GM19193 (cell line): ENCODE data around the gene PGM2.

ENCODE experiments used
- POLR2A ChIP-seq: IDR thresholded peaks from 4 replicates; pipeline ENCODE4 v1.6.1; 2011; ENCODE audit not compliant: insufficient read depth, insufficient read length; ENCODE audit errors: extremely low read depth

Gene PGM2

GRCh38 chr4:37844204-37844603 is 17.7 kb downstream of the PGM2 start:
- no peak for TF ChIP-seq POLR2A

- TF ChIP-seq POLR2A, result no peak
Observed at GRCh38 chr4:37845201-37845600, 18.7 kb downstream of the PGM2 start.

DNA sequence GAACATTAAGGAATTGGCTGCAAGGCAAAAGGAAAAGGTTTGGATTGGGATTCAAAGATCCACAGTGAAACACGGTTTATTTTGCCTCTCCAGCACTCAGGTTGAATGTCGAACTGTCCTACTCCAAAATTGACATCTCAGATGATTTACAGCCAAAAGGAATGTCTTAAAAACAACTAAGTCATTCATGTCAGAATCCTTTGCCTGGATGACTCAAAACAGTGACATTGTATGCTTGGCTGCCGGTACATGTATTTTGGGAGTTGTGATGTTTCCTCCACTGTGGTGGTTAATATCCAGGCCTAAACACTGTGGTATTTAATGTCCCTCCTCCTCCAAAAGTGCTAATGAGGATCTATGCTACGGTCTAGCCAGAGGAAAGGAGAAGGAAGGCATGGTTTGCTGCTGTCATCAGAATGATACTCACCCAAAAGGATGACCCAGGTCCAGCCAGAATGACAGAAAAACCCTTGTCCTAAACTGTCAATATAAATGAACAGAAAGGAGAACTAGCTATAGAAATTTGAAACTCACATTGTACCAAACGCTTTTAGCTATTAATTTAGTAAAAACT is 20.9 kb downstream of the PGM2 start:
- TF ChIP-seq POLR2A, result no peak

- TF ChIP-seq POLR2A, result no peak
Observed at GRCh38 chr4:37852376-37852775, 25.9 kb downstream of the PGM2 start.

GRCh38 chr4:37858112-37858511 is 31.6 kb downstream of the PGM2 start:
- no peak for TF ChIP-seq POLR2A

DNA sequence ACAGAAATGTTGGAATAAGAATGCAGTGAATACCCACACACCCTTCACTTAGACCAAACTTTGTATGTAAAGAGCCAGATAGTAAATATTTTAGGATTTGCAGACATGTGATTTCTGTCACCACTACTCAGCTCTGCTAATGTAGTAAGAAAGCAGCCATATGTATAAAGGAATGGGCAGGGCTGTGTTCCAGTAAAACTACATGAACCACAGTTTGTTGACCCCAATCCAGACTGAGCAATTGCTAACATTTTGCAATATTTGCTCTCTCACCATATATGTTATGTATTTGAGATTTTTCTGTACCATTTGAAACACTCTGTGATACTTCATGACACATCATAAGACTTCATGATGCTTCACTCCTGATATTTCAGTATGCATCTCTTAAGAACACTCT is 32.4 kb downstream of the PGM2 start:
- TF ChIP-seq POLR2A, result no peak

GRCh38 chr4:37860266-37860665 is 33.8 kb downstream of the PGM2 start:
- no peak for TF ChIP-seq POLR2A

GRCh38 chr4:37862961-37863360 is 36.5 kb downstream of the PGM2 start:
- TF ChIP-seq POLR2A, result no peak

DNA sequence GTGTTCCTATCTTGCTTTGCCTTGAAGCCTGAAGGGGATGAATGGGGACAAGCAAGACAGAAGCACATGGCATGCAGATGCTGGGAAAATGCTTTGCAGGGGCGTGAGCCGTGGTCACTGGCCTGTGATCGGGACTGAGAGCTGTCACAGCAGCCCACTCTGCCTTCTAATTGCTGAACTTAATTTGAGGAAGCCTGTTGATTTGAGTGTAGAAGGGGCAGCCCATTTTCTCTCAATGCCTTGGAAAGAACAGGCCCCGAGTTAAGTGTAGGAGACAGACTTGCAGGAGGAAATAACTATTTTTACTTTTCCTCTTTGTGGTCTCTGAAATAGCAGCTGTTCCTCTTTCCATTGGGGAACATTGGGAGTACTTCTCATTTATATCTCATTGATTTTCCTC is 38.3 kb downstream of the PGM2 start:
- no peak for TF ChIP-seq POLR2A

DNA sequence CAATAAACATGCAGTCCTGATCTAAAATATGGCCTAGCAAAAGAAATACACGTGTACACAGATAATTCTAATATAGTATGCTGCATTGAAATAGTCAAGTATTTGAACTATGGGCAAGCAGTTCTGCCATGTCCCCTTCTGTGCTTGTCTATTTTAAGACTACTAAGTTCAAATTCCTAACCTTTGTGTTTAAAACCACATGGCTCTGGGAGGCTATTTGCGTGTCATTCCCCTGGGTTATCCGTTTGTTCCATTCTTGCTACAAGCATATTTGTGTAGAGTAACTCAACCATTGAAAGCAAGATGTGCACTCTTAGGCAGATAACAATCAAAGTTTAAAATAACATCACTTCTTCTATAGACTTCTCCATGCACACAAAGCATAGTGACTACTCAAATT is 39.0 kb downstream of the PGM2 start:
- no peak for TF ChIP-seq POLR2A

DNA sequence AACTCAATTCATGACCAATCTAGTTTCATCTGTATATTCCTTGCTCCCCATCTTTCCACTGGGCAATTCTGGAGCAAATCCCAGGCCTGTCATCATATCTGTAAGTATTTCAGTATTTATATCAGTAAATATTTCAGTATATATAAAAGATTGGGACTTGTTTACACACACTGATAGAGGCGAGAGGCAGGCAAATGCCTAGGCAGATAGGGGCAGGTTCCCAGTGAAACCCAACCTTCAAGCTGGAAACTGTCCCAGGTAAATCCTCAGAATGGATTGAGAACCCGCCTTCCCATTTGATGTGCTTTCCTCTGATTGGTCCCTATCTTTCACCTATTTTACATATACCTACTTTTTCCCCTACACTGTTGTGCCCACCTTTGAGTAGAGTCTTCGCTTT is 40.6 kb downstream of the PGM2 start:
- TF ChIP-seq POLR2A, result no peak

DNA sequence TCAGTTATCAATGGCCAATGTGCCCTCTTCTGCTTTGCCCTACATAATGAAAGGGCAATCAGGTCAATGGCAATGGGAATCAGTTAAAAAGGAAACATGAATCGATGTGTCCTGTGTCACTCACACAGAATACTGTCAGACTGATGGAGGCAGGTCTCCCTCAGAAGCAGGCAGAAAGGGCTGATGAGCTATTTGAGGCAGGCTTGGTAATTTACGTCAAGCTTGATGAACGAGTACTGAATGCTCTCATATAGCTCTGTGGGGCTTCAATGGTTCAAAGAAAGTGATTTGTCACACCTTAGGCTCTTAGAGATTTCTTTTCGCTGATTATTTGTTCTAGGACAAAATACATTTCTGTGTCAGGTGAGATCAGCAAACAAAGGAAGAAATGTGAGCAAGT is 41.8 kb downstream of the PGM2 start:
- TF ChIP-seq POLR2A, result no peak

- no peak for TF ChIP-seq POLR2A
Observed at GRCh38 chr4:37872310-37872988, 46.0 kb downstream of the PGM2 start.

DNA sequence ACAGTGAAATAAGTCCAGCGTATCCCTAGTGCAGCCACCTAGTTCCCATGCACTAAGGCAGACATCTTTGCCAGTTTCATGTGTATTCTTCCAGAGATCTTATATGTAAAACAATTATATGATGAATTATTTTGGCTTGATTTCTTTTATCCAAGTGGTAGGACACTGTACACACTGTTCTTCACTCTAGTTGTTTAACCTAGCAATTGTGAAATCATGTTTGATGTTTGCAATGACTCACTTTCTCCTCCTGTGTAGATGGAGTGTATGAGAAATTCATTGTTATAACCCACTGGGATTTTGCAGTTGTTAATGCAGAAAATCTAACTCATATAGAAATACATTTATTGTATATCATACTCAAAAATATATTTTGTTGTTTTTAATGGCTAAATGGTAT is 46.9 kb downstream of the PGM2 start:
- TF ChIP-seq POLR2A, result no peak

- no peak for TF ChIP-seq POLR2A
Observed at GRCh38 chr4:37876156-37876555, 49.7 kb downstream of the PGM2 start.

DNA sequence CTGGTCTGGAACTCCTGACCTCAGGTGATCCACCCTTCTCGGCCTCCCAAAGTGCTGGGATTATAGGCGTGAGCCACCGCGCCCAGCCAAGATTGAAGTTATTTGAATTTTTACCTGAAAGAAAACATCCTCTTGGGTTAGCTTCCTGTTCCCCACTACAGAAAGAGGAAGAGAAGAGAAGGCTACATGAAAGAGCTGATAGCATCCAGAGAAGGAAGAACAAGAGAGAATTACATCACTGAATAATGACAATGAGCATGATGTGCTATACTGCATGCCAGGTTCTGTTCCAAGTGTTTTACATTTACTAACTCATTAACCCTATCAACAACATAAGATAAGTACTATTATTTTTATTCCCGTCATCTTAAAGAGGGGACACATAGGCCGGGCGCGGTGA is 52.9 kb downstream of the PGM2 start:
- TF ChIP-seq POLR2A, result no peak

DNA sequence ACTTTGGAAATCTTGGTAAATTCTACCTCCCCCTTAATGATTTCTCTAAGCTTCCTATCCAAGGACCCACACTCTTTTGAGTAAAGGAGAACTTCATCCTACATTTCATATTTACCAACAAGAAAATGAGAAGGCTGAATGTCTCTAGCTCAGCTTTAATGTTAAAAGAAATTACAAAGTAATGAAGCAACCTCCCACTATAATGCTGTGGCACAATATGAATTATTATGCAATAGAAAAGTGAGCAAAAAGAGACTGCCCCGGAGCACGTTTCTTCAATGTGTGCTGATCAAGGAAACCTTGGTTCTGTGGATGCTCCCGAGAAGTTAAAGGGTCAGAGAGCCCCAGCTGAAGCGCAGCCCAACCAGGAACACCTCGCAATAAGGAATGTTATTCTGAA is 55.3 kb downstream of the PGM2 start:
- TF ChIP-seq POLR2A, result no peak
